HepG2 (cell line): ENCODE results near the gene FUT3. TPM values are rescaled to one million over a fixed set of nuclear protein-coding genes. Genes with fewer than 3 reads are reported as not detected.
A peak's percentile ranks its signal among the peaks of the same experiment; 100 is the strongest.

Experiments used
- ARNTL ChIP-seq: sonication (generic); formaldehyde crosslinking; IDR thresholded peaks from 2 replicates; pipeline ENCODE4 v1.4.0; 2020; ENCODE audit warnings: mild to moderate bottlenecking, missing genetic modification reagents
- LRRFIP1 ChIP-seq: sonication (generic); formaldehyde crosslinking; conservative IDR thresholded peaks from 2 replicates; pipeline ENCODE4 v1.4.0; 2020; ENCODE audit warnings: missing genetic modification reagents
- MAF1 ChIP-seq: sonication (generic); formaldehyde crosslinking; IDR thresholded peaks from 2 replicates; pipeline ENCODE4 v1.5.0; 2020; ENCODE audit warnings: missing genetic modification reagents, borderline replicate concordance
- MAZ ChIP-seq, 2 experiments: sonication (generic) in 1 of 2; formaldehyde crosslinking in 1 of 2; IDR thresholded peaks; 2 replicates each; pipeline versions ENCODE4 v1.5.0 to v1.6.1; 2012 to 2020; ENCODE audit warnings: low read depth in 2 of 2, mild to moderate bottlenecking in 2 of 2, borderline replicate concordance in 1 of 2, improper control_type of control experiment in 1 of 2, low read length in 1 of 2, missing genetic modification reagents in 1 of 2, moderate library complexity in 1 of 2
- MTF1 ChIP-seq: sonication (generic); formaldehyde crosslinking; IDR thresholded peaks from 2 replicates; pipeline ENCODE4 v1.5.0; 2020; ENCODE audit warnings: missing genetic modification reagents
- NR2F1 ChIP-seq, 2 experiments: fragments of 450-650 bp in 1 of 2; formaldehyde crosslinking in 1 of 2; IDR thresholded peaks; 2 replicates each; pipeline versions ENCODE4 v1.5.0 to v1.6.1; 2016 to 2020; ENCODE audit warnings: mild to moderate bottlenecking in 1 of 2, missing compliant biosample characterization in 1 of 2, missing genetic modification reagents in 1 of 2, moderate library complexity in 1 of 2
- ONECUT2 ChIP-seq: sonication (generic); formaldehyde crosslinking; IDR thresholded peaks from 2 replicates; pipeline ENCODE4 v1.4.0; 2020; ENCODE audit warnings: missing genetic modification reagents
- PAXIP1 ChIP-seq: sonication (generic); formaldehyde crosslinking; conservative IDR thresholded peaks from 2 replicates; pipeline ENCODE4 v1.4.0; 2020; ENCODE audit warnings: mild to moderate bottlenecking, missing genetic modification reagents, moderate library complexity
- PLSCR1 ChIP-seq: sonication (generic); formaldehyde crosslinking; IDR thresholded peaks from 2 replicates; pipeline ENCODE4 v1.5.0; 2020; ENCODE audit warnings: missing genetic modification reagents, mild to moderate bottlenecking, borderline replicate concordance
- POLR2AphosphoS5 ChIP-seq: IDR thresholded peaks from 2 replicates; pipeline ENCODE4 v1.6.1; 2012; ENCODE audit warnings: low read depth, low read length
- RARG ChIP-seq: sonication (generic); formaldehyde crosslinking; IDR thresholded peaks from 2 replicates; pipeline ENCODE4 v1.4.0; 2020; ENCODE audit warnings: low read depth, mild to moderate bottlenecking, missing genetic modification reagents
- RFX3 ChIP-seq: IDR thresholded peaks from 2 replicates; pipeline ENCODE4 v1.6.1; 2016; ENCODE audit warnings: missing biosample characterization, missing genetic modification reagents
- SALL2 ChIP-seq: sonication (generic); formaldehyde crosslinking; IDR thresholded peaks from 2 replicates; pipeline ENCODE4 v1.8.1; 2023; ENCODE audit warnings: mild to moderate bottlenecking, missing genetic modification reagents, inconsistent platforms
- SOX5 ChIP-seq: IDR thresholded peaks from 2 replicates; pipeline ENCODE4 v1.6.1; 2016; ENCODE audit warnings: borderline replicate concordance
- TMF1 ChIP-seq: sonication (generic); formaldehyde crosslinking; IDR thresholded peaks from 2 replicates; pipeline ENCODE4 v1.8.1; 2022; ENCODE audit warnings: low read depth, missing genetic modification reagents
- ZFP82 ChIP-seq: sonication (generic); formaldehyde crosslinking; IDR thresholded peaks from 2 replicates; pipeline ENCODE4 v1.5.1; 2020; ENCODE audit warnings: mild to moderate bottlenecking, missing genetic modification reagents, borderline replicate concordance
- ZNF20 ChIP-seq: sonication (generic); formaldehyde crosslinking; IDR thresholded peaks from 2 replicates; pipeline ENCODE4 v1.4.0; 2020; ENCODE audit warnings: mild to moderate bottlenecking, moderate library complexity, missing genetic modification reagents
- ZNF598 ChIP-seq: sonication (generic); formaldehyde crosslinking; IDR thresholded peaks from 2 replicates; pipeline ENCODE4 v1.5.1; 2020; ENCODE audit warnings: mild to moderate bottlenecking, missing genetic modification reagents, borderline replicate concordance
- ZNF768 ChIP-seq: sonication (generic); formaldehyde crosslinking; IDR thresholded peaks from 2 replicates; pipeline ENCODE4 v1.4.0; 2020; ENCODE audit warnings: missing genetic modification reagents
- polyA plus RNA-seq, 8 experiments: library from polyadenylated mRNA; depleted of rRNA in 3 of 8; stranded (reverse) in 7 of 8; unstranded in 1 of 8; fragments of >200 nt; fragmentation: Illumina TruSeq in 4 of 8; extraction: Trizol in 4 of 8; gene quantifications; 2 replicates each; pipeline versions ENCODE4 v1.2.1 to v1.2.3, GENCODE V29; 2011 to 2016; ENCODE audit warnings: low read depth in 4 of 8, missing spikeins in 1 of 8, mixed read lengths in 1 of 8; ENCODE audit not compliant: insufficient read depth in 1 of 8
- total RNA-seq, 5 experiments: library from RNA; depleted of rRNA; stranded (reverse); fragments of >200 nt; fragmentation: Illumina TruSeq; extraction: Trizol; gene quantifications; 2 replicates each; pipeline ENCODE4 v1.2.3, GENCODE V29; 2016; ENCODE audit warnings: low read depth in 1 of 5
- TF ChIP-seq, protein P1 (sequence below): sonication (generic); formaldehyde crosslinking; IDR thresholded peaks from 2 replicates; pipeline ENCODE4; 2020; ENCODE audit warnings: missing genetic modification reagents, mild to moderate bottlenecking, borderline replicate concordance

FUT3 gene
- total and polyA plus RNA-seq, 2 of the 13 experiments (the other 11 are each of a cell fraction or from before 2014, with no cell fraction given): 0.53 to 1.1 TPM

GRCh38 chr19:5827342-5827890 lies 23.8 kb downstream of the FUT3 start (continued):
- TF ChIP-seq MAF1 (CRISPR knock-in tag) (no peak), SOX5 (CRISPR knock-in tag) (no peak), LRRFIP1 (CRISPR knock-in tag) (no peak), MTF1 (no peak), MAZ (IDR thresholded peaks at IDR 0.05; ENCODE audit: borderline replicate concordance, low read depth, low read length) (0 out of 2 replicates have a peak, but pooled peaks have one; percentile 15), MAZ (CRISPR knock-in tag; IDR thresholded peaks at IDR 0.05; ENCODE audit: low read depth) (no peak), ONECUT2 (CRISPR knock-in tag) (no peak), RFX3 (CRISPR knock-in tag) (no peak), ARNTL (CRISPR knock-in tag) (no peak), PLSCR1 (CRISPR knock-in tag) (no peak), RARG (CRISPR knock-in tag) (no peak), TMF1 (CRISPR knock-in tag) (no peak), ZFP82 (CRISPR knock-in tag) (no peak), ZNF768 (CRISPR knock-in tag) (peak; percentile 93), ZNF598 (CRISPR knock-in tag) (0 out of 2 replicates have a peak, but pooled peaks have one; percentile 9), POLR2AphosphoS5 (0 out of 2 replicates have a peak, but pooled peaks have one; percentile 8), ZNF20 (0 out of 2 replicates have a peak, but pooled peaks have one; percentile 6), NR2F1 (CRISPR knock-in tag; IDR thresholded peaks at IDR 0.05) (no peak), SALL2 (CRISPR knock-in tag) (no peak), PAXIP1 (no peak)
- TF ChIP-seq, protein P1, sequence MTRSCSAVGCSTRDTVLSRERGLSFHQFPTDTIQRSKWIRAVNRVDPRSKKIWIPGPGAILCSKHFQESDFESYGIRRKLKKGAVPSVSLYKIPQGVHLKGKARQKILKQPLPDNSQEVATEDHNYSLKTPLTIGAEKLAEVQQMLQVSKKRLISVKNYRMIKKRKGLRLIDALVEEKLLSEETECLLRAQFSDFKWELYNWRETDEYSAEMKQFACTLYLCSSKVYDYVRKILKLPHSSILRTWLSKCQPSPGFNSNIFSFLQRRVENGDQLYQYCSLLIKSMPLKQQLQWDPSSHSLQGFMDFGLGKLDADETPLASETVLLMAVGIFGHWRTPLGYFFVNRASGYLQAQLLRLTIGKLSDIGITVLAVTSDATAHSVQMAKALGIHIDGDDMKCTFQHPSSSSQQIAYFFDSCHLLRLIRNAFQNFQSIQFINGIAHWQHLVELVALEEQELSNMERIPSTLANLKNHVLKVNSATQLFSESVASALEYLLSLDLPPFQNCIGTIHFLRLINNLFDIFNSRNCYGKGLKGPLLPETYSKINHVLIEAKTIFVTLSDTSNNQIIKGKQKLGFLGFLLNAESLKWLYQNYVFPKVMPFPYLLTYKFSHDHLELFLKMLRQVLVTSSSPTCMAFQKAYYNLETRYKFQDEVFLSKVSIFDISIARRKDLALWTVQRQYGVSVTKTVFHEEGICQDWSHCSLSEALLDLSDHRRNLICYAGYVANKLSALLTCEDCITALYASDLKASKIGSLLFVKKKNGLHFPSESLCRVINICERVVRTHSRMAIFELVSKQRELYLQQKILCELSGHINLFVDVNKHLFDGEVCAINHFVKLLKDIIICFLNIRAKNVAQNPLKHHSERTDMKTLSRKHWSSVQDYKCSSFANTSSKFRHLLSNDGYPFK: 0 out of 2 replicates have a peak, but pooled peaks have one; percentile 4
